Vagina (tissue), 2 donors: Measurements from ENCODE around the gene CTBP1.

ENCODE experiments used
- POLR2A ChIP-seq, 2 donors: fragments of 450-650 bp; IDR thresholded peaks; one replicate each; pipeline ENCODE4 v1.6.1; 2017; ENCODE audit warnings: antibody characterized with exemption in 2 of 2, mild to moderate bottlenecking in 2 of 2, moderate library complexity in 2 of 2
- TF ChIP-seq, protein P1 (sequence below), 3 experiments: fragments of 450-650 bp in 2 of 3; fragments of 200-600 bp in 1 of 3; sonication (generic) in 1 of 3; IDR thresholded peaks; one replicate each; pipeline ENCODE4 v1.5.1; 2017 to 2019; ENCODE audit warnings: antibody characterized with exemption in 3 of 3, mild to moderate bottlenecking in 2 of 3, moderate library complexity in 2 of 3

GRCh38 chr4:1244978-1245471 is 3.9 kb downstream of the CTBP1 start:
- TF ChIP-seq, protein P1, sequence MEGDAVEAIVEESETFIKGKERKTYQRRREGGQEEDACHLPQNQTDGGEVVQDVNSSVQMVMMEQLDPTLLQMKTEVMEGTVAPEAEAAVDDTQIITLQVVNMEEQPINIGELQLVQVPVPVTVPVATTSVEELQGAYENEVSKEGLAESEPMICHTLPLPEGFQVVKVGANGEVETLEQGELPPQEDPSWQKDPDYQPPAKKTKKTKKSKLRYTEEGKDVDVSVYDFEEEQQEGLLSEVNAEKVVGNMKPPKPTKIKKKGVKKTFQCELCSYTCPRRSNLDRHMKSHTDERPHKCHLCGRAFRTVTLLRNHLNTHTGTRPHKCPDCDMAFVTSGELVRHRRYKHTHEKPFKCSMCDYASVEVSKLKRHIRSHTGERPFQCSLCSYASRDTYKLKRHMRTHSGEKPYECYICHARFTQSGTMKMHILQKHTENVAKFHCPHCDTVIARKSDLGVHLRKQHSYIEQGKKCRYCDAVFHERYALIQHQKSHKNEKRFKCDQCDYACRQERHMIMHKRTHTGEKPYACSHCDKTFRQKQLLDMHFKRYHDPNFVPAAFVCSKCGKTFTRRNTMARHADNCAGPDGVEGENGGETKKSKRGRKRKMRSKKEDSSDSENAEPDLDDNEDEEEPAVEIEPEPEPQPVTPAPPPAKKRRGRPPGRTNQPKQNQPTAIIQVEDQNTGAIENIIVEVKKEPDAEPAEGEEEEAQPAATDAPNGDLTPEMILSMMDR (IDR thresholded peaks at IDR 0.05), result no peak
- no peak for TF ChIP-seq POLR2A (IDR thresholded peaks at IDR 0.05)
